ENCODE data around the gene PDSS2. TPM values are rescaled to one million over a fixed set of nuclear protein-coding genes. Genes with fewer than 3 reads are reported as not detected.
A peak's percentile ranks its signal among the peaks of the same experiment; 100 is the strongest.
"Not testable (repeated sequence)": the region's sequence is repeated elsewhere in the genome, so short reads cannot be mapped to it uniquely, and the experiment has no call there.

The PDSS2 gene
- total RNA-seq, 4 donors from 2014 or later = 18.6 to 32.3 (median 25.6) TPM

DNA sequence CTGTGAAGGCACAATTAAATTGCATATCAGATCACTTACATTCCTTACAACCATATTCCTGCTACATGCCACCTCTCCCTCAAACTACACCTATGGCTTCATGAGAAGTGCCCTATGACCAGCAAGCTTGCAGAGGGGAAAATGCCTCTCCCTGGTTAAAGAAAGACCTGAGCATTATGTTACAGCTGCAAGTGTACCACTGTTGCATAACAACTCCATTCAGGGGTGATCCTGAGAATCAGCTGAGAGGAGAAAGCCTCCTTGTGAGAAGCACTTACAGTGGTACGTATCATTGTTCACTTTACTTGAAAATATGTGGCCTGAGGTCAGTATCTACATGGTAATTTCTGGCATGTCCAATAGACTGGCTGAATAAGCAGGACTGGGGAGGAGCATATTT is 20.0 kb downstream of the PDSS2 start:
- TF ChIP-seq, protein P1, sequence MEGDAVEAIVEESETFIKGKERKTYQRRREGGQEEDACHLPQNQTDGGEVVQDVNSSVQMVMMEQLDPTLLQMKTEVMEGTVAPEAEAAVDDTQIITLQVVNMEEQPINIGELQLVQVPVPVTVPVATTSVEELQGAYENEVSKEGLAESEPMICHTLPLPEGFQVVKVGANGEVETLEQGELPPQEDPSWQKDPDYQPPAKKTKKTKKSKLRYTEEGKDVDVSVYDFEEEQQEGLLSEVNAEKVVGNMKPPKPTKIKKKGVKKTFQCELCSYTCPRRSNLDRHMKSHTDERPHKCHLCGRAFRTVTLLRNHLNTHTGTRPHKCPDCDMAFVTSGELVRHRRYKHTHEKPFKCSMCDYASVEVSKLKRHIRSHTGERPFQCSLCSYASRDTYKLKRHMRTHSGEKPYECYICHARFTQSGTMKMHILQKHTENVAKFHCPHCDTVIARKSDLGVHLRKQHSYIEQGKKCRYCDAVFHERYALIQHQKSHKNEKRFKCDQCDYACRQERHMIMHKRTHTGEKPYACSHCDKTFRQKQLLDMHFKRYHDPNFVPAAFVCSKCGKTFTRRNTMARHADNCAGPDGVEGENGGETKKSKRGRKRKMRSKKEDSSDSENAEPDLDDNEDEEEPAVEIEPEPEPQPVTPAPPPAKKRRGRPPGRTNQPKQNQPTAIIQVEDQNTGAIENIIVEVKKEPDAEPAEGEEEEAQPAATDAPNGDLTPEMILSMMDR (IDR thresholded peaks at IDR 0.05) = no peak
- no peak for TF ChIP-seq POLR2A (IDR thresholded peaks at IDR 0.05)
- intact Hi-C loops (cut with DNase I) = no loop called here
- DNase-seq = no peak
- no peaks in the 10 kb centered on the region for H3K27me3 ChIP-seq
- H3K27ac ChIP-seq = no peak overlapping the region
- WGBS, 2 donors = 0% methylated on average over 1 of the region's 1 CpG
- H3K4me3 ChIP-seq (replicated peaks in 1 of 3) = no peak overlapping the region
- H3K4me1 ChIP-seq = peaks cover 19 to 41% of the 10 kb centered on the region in 2 donors
- no peaks in the 10 kb centered on the region for H3K9me3 ChIP-seq
- H3K36me3 ChIP-seq = no peaks in the 10 kb centered on the region

DNA sequence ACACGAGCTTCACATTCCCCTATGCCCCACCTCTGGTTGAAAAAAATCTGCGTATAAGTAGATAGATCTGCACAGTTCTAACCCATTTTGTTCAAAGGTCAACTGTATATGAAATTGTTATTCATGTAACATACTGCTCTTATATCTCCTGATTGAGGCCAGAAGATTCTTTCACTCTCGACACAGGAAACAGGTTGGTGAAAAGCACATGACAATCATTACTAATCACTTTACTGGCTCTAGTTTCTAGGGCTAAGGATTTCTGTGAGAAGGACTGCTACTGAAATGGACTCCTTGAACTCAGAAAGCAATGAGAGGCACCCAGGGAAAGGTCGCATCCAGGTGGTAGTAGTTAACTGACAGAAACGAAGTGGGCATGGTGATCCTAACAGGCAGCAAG is 21.7 kb downstream of the PDSS2 start:
- Histone ChIP-seq H3K4me1 (peaks cover 19 to 38% of the 10 kb centered on the region in 2 donors), H3K27me3 (no peaks in the 10 kb centered on the region), H3K9me3 (no peaks in the 10 kb centered on the region), H3K27ac (no peak overlapping the region), H3K4me3 (replicated peaks in 1 of 3) (no peak overlapping the region), H3K36me3 (no peaks in the 10 kb centered on the region)
- 96 to 97% methylated on average over 5 of the region's 5 CpGs for WGBS, 2 donors
- no peak for DNase-seq
- intact Hi-C loops (cut with DNase I) = no loop called here
- TF ChIP-seq, protein P1 (IDR thresholded peaks at IDR 0.05) = no peak
- no peak for TF ChIP-seq POLR2A (IDR thresholded peaks at IDR 0.05)

DNA sequence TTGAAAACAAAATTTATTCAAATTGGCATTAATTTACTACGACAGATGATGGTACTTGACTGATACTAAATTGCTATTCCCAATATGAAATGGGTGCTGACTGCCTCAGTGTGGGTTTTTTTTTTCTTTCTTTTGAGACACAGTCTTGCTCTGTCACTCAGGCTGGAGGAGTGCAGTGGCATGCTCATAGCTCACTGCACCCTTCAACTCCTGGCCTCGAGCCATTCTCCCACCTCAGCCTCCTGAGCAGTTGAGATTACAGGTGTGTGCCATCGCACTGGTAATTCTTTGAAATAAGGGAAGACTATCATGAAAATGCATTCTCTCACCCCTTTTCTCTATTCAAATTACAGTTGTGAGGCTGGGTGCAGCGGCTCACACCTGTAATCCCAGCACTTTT is 22.5 kb downstream of the PDSS2 start:
- Histone ChIP-seq H3K27me3 (no peaks in the 10 kb centered on the region), H3K27ac (no peak overlapping the region), H3K4me3 (replicated peaks in 1 of 3) (no peak overlapping the region), H3K9me3 (no peaks in the 10 kb centered on the region), H3K36me3 (no peaks in the 10 kb centered on the region), H3K4me1 (peaks cover 15 to 32% of the 10 kb centered on the region in 2 donors)
- TF ChIP-seq POLR2A (IDR thresholded peaks at IDR 0.05) = no peak
- intact Hi-C loops (cut with DNase I) = no loop called here
- DNase-seq = peak; percentile 66 to 71
- 61 to 64% methylated on average over 4 of the region's 4 CpGs for WGBS, 2 donors

DNA sequence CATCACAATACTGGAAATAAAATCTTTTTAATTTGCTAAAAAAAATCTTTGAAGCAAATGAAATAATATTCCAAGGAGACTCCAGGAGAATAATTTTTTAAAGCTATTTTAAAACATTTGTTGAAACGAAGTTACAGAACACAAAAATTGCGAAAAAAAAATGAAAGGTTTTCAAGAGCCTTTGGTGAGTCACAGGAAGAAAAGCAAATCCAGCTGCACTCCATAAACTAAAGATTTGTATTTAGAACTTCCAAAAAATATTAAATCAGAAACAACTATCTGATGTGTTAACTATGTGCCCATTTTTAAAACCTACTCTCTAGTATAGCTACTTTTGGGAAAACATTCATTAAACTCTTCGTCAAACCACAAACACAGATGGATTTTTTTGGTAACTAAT is 23.6 kb downstream of the PDSS2 start:
- intact Hi-C loops (cut with DNase I) = no loop called here
- peaks cover 5 to 22% of the 10 kb centered on the region in 2 donors for H3K4me1 ChIP-seq
- H3K27ac ChIP-seq = no peak overlapping the region
- no peak overlapping the region for H3K4me3 ChIP-seq (replicated peaks in 1 of 3)
- 71% methylated on average over 3 of the region's 3 CpGs for WGBS, 2 donors
- H3K36me3 ChIP-seq = no peaks in the 10 kb centered on the region
- TF ChIP-seq, protein P1 (IDR thresholded peaks at IDR 0.05) = no peak
- no peak for TF ChIP-seq POLR2A (IDR thresholded peaks at IDR 0.05)
- DNase-seq = no peak
- no peaks in the 10 kb centered on the region for H3K27me3 ChIP-seq
- no peaks in the 10 kb centered on the region for H3K9me3 ChIP-seq

DNA sequence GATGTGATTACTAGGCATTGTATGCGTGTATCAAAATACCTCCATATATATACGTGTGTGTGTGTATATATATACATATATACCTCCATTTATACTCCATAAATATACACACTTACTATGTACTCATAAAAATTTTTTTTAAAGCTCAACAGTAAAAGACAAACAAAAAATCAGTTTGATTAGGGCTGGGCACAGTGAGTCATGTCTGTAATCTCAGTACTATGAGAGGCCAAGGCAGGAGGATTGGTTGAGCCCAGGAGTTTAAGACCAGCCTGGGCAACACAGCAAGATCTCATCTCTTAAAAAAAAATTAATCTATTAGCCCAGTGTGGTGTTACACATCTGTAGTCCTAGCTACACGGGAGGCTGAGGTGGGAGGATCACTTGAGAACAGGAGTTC is 24.6 kb downstream of the PDSS2 start:
- no peak overlapping the region for H3K27ac ChIP-seq
- no peaks in the 10 kb centered on the region for H3K9me3 ChIP-seq
- H3K27me3 ChIP-seq = no peaks in the 10 kb centered on the region
- no peak for DNase-seq
- peaks cover 5 to 19% of the 10 kb centered on the region in 2 donors for H3K4me1 ChIP-seq
- TF ChIP-seq, protein P1 (IDR thresholded peaks at IDR 0.05) = no peak
- no peak for TF ChIP-seq POLR2A (IDR thresholded peaks at IDR 0.05)
- no peak overlapping the region for H3K4me3 ChIP-seq (replicated peaks in 1 of 3)
- WGBS, 2 donors = 93 to 99% methylated on average over 3 of the region's 3 CpGs
- intact Hi-C loops (cut with DNase I) = no loop called here
- H3K36me3 ChIP-seq = no peaks in the 10 kb centered on the region

DNA sequence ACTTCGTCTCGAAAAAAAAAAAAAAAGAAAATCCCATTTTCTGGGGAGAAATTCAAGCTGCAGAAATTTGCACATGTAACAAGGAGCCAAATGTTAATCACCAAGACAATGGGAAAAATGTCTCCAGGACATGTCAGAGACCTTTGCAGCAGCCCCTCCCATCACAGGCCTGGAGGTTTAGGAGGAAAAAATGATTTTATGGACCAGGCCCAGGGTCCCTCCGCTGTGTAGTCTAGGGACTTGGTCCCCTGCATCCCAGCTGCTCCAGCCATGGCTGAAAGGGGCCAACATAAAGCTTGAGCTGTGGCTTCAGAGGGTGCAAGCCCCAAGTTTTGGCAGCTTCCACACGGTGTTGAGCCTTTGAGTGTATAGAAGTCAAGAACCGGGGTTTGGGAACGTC is 33.4 kb downstream of the PDSS2 start:
- H3K4me1 ChIP-seq; H3K27me3 ChIP-seq; intact Hi-C loops (cut with DNase I); H3K4me3 ChIP-seq (replicated peaks in 1 of 3); H3K27ac ChIP-seq; DNase-seq; H3K9me3 ChIP-seq; H3K36me3 ChIP-seq: not testable (repeated sequence)
- 62 to 66% methylated on average over 6 of the region's 6 CpGs for WGBS, 2 donors
